22Rv1 (cell line): ENCODE measurements around the gene CHTF18.
"Not testable (repeated sequence)": the region's sequence is repeated elsewhere in the genome, so short reads cannot be mapped to it uniquely, and the experiment has no call there.

Experiments
- H3K27ac ChIP-seq: fragments of 450-650 bp; 2 replicates; pipeline ENCODE4 v1.5.1; 2017
- CTCF ChIP-seq: fragments of 450-650 bp; IDR thresholded peaks from 2 replicates; pipeline ENCODE4 v1.5.1; 2017; ENCODE audit warnings: mild to moderate bottlenecking
- ZFX ChIP-seq: fragments of 450-650 bp; IDR thresholded peaks from 2 replicates; pipeline ENCODE4 v1.6.1; 2017; ENCODE audit warnings: antibody characterized with exemption, borderline replicate concordance

Gene CHTF18

GRCh38 chr16:770411-770810 is 18.0 kb upstream of the CHTF18 start:
- TF ChIP-seq CTCF (no peak), ZFX (no peak)
- no peak overlapping the region for H3K27ac ChIP-seq

- H3K27ac ChIP-seq = no peak overlapping the region
- TF ChIP-seq ZFX = no peak
- TF ChIP-seq CTCF = no peak
These were observed 15.5 kb upstream of the CHTF18 start for GRCh38 chr16:772959-773358.

- no peak overlapping the region for H3K27ac ChIP-seq
- no peak for TF ChIP-seq CTCF
- no peak for TF ChIP-seq ZFX
These were observed 14.1 kb upstream of the CHTF18 start for GRCh38 chr16:774086-775001.

GRCh38 chr16:775236-775796 is 13.1 kb upstream of the CHTF18 start:
- TF ChIP-seq ZFX (no peak), CTCF (no peak)
- no peak overlapping the region for H3K27ac ChIP-seq

GRCh38 chr16:776298-776697 is 12.1 kb upstream of the CHTF18 start:
- not testable (repeated sequence) for H3K27ac ChIP-seq

- no peak overlapping the region for H3K27ac ChIP-seq
- no peak for TF ChIP-seq ZFX
- no peak for TF ChIP-seq CTCF
These were observed 11.6 kb upstream of the CHTF18 start for GRCh38 chr16:776824-777223.

- TF ChIP-seq ZFX (no peak), CTCF (no peak)
- H3K27ac ChIP-seq = no peak overlapping the region
These were observed 10.6 kb upstream of the CHTF18 start for GRCh38 chr16:777826-778225.
